ENCODE results near the gene MYO9A. TPM values are rescaled to one million over a fixed set of nuclear protein-coding genes. Genes with fewer than 3 reads are reported as not detected.

MYO9A gene
- 16.8 and 19.6 TPM in 2 replicates for total RNA-seq (2014; rRNA removed; shearing (Covaris generic))
- polyA plus RNA-seq (2014; cell fraction: nucleus; rRNA removed), result 7.4 and 9.0 TPM in 2 replicates

- peak; percentile 96 for DNase-seq (ENCODE audit: extremely low read depth, low read depth)
These were observed at the start of gene MYO9A, which contains the start of gene SENP8 for GRCh38 chr15:72118017-72118978. MYO9A (minus strand) TSS chr15:72118150; CDS start chr15:72046563, 71,587 bp downstream. SENP8 (plus strand) TSS chr15:72118403; CDS start chr15:72139624, 21,221 bp downstream.

GRCh38 chr15:72167445-72167844 lies 49.5 kb upstream of the MYO9A start:
- DNase-seq (ENCODE audit: extremely low read depth, low read depth), result no peak

GRCh38 chr15:72166716-72167417 lies 48.9 kb upstream of the MYO9A start:
- no peak for DNase-seq (ENCODE audit: extremely low read depth, low read depth)

- DNase-seq (ENCODE audit: extremely low read depth, low read depth), result no peak
These were observed 45.8 kb upstream of the MYO9A start for GRCh38 chr15:72163719-72164118.

GRCh38 chr15:72162569-72162968 lies 44.6 kb upstream of the MYO9A start:
- DNase-seq (ENCODE audit: extremely low read depth, low read depth), result no peak

- DNase-seq (ENCODE audit: extremely low read depth, low read depth), result no peak
These were observed 43.6 kb upstream of the MYO9A start for GRCh38 chr15:72161361-72162132.

- DNase-seq (ENCODE audit: extremely low read depth, low read depth), result no peak
These were observed 42.8 kb upstream of the MYO9A start for GRCh38 chr15:72160696-72161245.

- no peak for DNase-seq (ENCODE audit: extremely low read depth, low read depth)
These were observed 39.0 kb upstream of the MYO9A start for GRCh38 chr15:72156928-72157327.

GRCh38 chr15:72155635-72156616 lies 38.0 kb upstream of the MYO9A start:
- DNase-seq (ENCODE audit: extremely low read depth, low read depth), result peak; percentile 83

GRCh38 chr15:72155003-72155621 lies 37.2 kb upstream of the MYO9A start:
- DNase-seq (ENCODE audit: extremely low read depth, low read depth), result no peak

GRCh38 chr15:72154316-72154715 lies 36.4 kb upstream of the MYO9A start:
- no peak for DNase-seq (ENCODE audit: extremely low read depth, low read depth)

GRCh38 chr15:72153269-72154000 lies 35.5 kb upstream of the MYO9A start:
- DNase-seq (ENCODE audit: extremely low read depth, low read depth), result no peak

GRCh38 chr15:72147418-72147817 lies 29.5 kb upstream of the MYO9A start:
- no peak for DNase-seq (ENCODE audit: extremely low read depth, low read depth)

- DNase-seq (ENCODE audit: extremely low read depth, low read depth), result no peak
These were observed 29.0 kb upstream of the MYO9A start for GRCh38 chr15:72146934-72147333.

- DNase-seq (ENCODE audit: extremely low read depth, low read depth), result no peak
These were observed 28.3 kb upstream of the MYO9A start for GRCh38 chr15:72146221-72146620.

- DNase-seq (ENCODE audit: extremely low read depth, low read depth), result no peak
These were observed 23.5 kb upstream of the MYO9A start for GRCh38 chr15:72141171-72142084.

GRCh38 chr15:72140088-72140487 lies 22.1 kb upstream of the MYO9A start:
- DNase-seq (ENCODE audit: extremely low read depth, low read depth), result no peak
